HCT116 (cell line): Measurements from ENCODE around the gene GNB2. TPM values are rescaled to one million over a fixed set of nuclear protein-coding genes. Genes with fewer than 3 reads are reported as not detected.

Experiments used
- ATAC-seq: fragments of 200-7000 bp; cut with Tn5 transposase; 2 replicates; pipeline ENCODE4 v1.9.1; 2020; ENCODE audit warnings: mild to moderate bottlenecking, moderate library complexity
- BruUV-seq: library from RNA; stranded (reverse); fragments of 400-500 nt; replicated peaks from 2 replicates; lab custom pipeline; 2021; lab: Mats Ljungman, UMichigan
- CTCF ChIA-PET: fragments of 300-600 bp; sonication (Branson Sonifier 250); formaldehyde crosslinking; loops from one replicate; lab custom pipeline; 2021; ENCODE audit warnings: antibody characterized with exemption; lab: Charles Lee
- POLR2A ChIA-PET: fragments of 300-600, 350-600 bp; sonication (Branson Sonifier 250); formaldehyde crosslinking; loops from one replicate; lab custom pipeline; 2021; ENCODE audit warnings: antibody characterized with exemption; lab: Charles Lee
- RAD21 ChIA-PET, 2 experiments: fragments of 300-600 bp; sonication (Branson Sonifier 250); formaldehyde crosslinking; loops; one replicate each; lab custom pipeline; 2023; ENCODE audit warnings: low total read pairs in 2 of 2; ENCODE audit not compliant: uncharacterized antibody in 2 of 2, unreplicated experiment in 2 of 2, low non-redundant PET in 1 of 2; lab: Charles Lee
- DNase-seq: peaks from one replicate; pipeline ENCODE4 v3.0.0-alpha.2; 2010; ENCODE audit warnings: low read depth, low spot score
- H2AFZ ChIP-seq: fragments of 200-600 bp; shearing (Covaris generic), sonication (generic); 2 replicates; pipeline ENCODE4 v1.6.1; 2017; ENCODE audit warnings: low read depth, mixed run types, mixed read lengths, antibody characterized with exemption, low read length; ENCODE audit not compliant: poor library complexity, severe bottlenecking
- H3K27ac ChIP-seq: 2 replicates; pipeline ENCODE4 v1.5.1; 2012; ENCODE audit warnings: low read depth, low read length
- H3K27me3 ChIP-seq: fragments of 200-600 bp; sonication (generic); 2 replicates; pipeline ENCODE4 v1.6.1; 2016; ENCODE audit warnings: mixed run types, low read length, mixed read lengths; ENCODE audit not compliant: insufficient read depth
- H3K36me3 ChIP-seq, 2 experiments: fragments of 200-500 bp in 1 of 2; fragments of 200-600 bp in 1 of 2; sonication (Bioruptor generic) in 1 of 2; sonication (generic) in 1 of 2; 2 replicates each; pipeline versions ENCODE4 v1.5.1 to v1.6.1; 2014 to 2016; ENCODE audit warnings: low read length in 2 of 2, inconsistent platforms in 1 of 2, mixed read lengths in 1 of 2, mixed run types in 1 of 2; ENCODE audit not compliant: insufficient read depth in 2 of 2, control insufficient read depth in 1 of 2
- H3K4me1 ChIP-seq, 2 experiments: fragments of 200-600 bp in 1 of 2; sonication (generic) in 1 of 2; 2 replicates each; pipeline versions ENCODE4 v1.5.1 to v1.6.1; 2012 to 2017; ENCODE audit warnings: low read length in 2 of 2, inconsistent platforms in 1 of 2, mild to moderate bottlenecking in 1 of 2, mixed read lengths in 1 of 2, mixed run types in 1 of 2, moderate library complexity in 1 of 2; ENCODE audit not compliant: insufficient read depth in 2 of 2, control insufficient read depth in 1 of 2
- H3K4me2 ChIP-seq: fragments of 200-600 bp; sonication (generic); 2 replicates; pipeline ENCODE4 v1.6.1; 2017; ENCODE audit warnings: mixed run types, low read length, mixed read lengths
- H3K4me3 ChIP-seq, 2 experiments: fragments of 200-600 bp in 1 of 2; sonication (generic) in 1 of 2; replicated peaks in 1 of 2; 2 replicates each; pipeline ENCODE4 v1.5.1; 2011 to 2016; ENCODE audit warnings: low read length in 2 of 2, control low read depth in 1 of 2, low read depth in 1 of 2, mild to moderate bottlenecking in 1 of 2, mixed read lengths in 1 of 2, mixed run types in 1 of 2
- H3K79me2 ChIP-seq: fragments of 200-600 bp; sonication (generic); 2 replicates; pipeline ENCODE4 v1.6.1; 2017; ENCODE audit warnings: mild to moderate bottlenecking, mixed run types, low read length, moderate library complexity, mixed read lengths; ENCODE audit not compliant: insufficient read depth
- H3K9ac ChIP-seq: fragments of 200-600 bp; sonication (generic); 2 replicates; pipeline ENCODE4 v1.6.1; 2016; ENCODE audit warnings: low read length, mixed read lengths
- H3K9me2 ChIP-seq: fragments of 200-600 bp; sonication (generic), shearing (Covaris generic); 2 replicates; pipeline ENCODE4 v1.6.1; 2017; ENCODE audit warnings: mixed run types, mild to moderate bottlenecking, moderate library complexity; ENCODE audit not compliant: insufficient read depth
- H3K9me3 ChIP-seq, 2 experiments: fragments of 200-500 bp in 1 of 2; fragments of 200-600 bp in 1 of 2; sonication (Bioruptor generic) in 1 of 2; sonication (generic) in 1 of 2; 2 replicates each; pipeline ENCODE4 v1.6.1; 2014 to 2017; ENCODE audit warnings: low read length in 2 of 2, mixed read lengths in 2 of 2, inconsistent platforms in 1 of 2, low read depth in 1 of 2, mild to moderate bottlenecking in 1 of 2, mixed run types in 1 of 2, moderate library complexity in 1 of 2; ENCODE audit not compliant: control insufficient read depth in 1 of 2, insufficient read depth in 1 of 2
- H4K20me1 ChIP-seq: fragments of 200-600 bp; sonication (generic), shearing (Covaris generic); 2 replicates; pipeline ENCODE4 v1.6.1; 2017; ENCODE audit warnings: mixed run types, mild to moderate bottlenecking, moderate library complexity; ENCODE audit not compliant: insufficient read depth
- CEBPB ChIP-seq: IDR thresholded peaks from 2 replicates; pipeline ENCODE4 v1.6.1; 2012; ENCODE audit warnings: low read depth
- EZH2phosphoT487 ChIP-seq: fragments of 200-600 bp; IDR thresholded peaks from 2 replicates; pipeline ENCODE4 v1.6.1; 2018; ENCODE audit warnings: antibody characterized with exemption, borderline replicate concordance
- FOSL1 ChIP-seq: IDR thresholded peaks from 2 replicates; pipeline ENCODE4 v1.6.1; 2012; ENCODE audit warnings: low read depth
- MAX ChIP-seq: IDR thresholded peaks from 2 replicates; pipeline ENCODE4 v1.6.1; 2012
- RAD21 ChIP-seq: IDR thresholded peaks from 2 replicates; pipeline ENCODE4 v1.6.1; 2012; ENCODE audit warnings: low read depth, mild to moderate bottlenecking
- REST ChIP-seq: IDR thresholded peaks from 2 replicates; pipeline ENCODE4 v1.6.1; 2012; ENCODE audit warnings: low read depth
- SP1 ChIP-seq: IDR thresholded peaks from 2 replicates; pipeline ENCODE4 v1.6.1; 2012; ENCODE audit warnings: low read depth
- YY1 ChIP-seq: IDR thresholded peaks from 2 replicates; pipeline ENCODE4 v1.6.1; 2011; ENCODE audit warnings: low read length, low read depth, moderate library complexity, mild to moderate bottlenecking; ENCODE audit not compliant: insufficient replicate concordance; ENCODE audit errors: extremely low read depth
- ZBTB33 ChIP-seq: IDR thresholded peaks from 2 replicates; pipeline ENCODE4 v1.6.1; 2011; ENCODE audit warnings: mild to moderate bottlenecking, low read length, moderate library complexity; ENCODE audit not compliant: insufficient replicate concordance; ENCODE audit errors: extremely low read depth
- ZNF274 ChIP-seq: fragments of 200-500 bp; sonication (Bioruptor generic); IDR thresholded peaks from 2 replicates; pipeline ENCODE4 v1.6.1; 2014; ENCODE audit warnings: mild to moderate bottlenecking, low read depth, low read length, inconsistent platforms
- intact Hi-C: fragments of 100-400 bp; cut with micrococcal nuclease; formaldehyde crosslinking; loops from 2 replicates; pipeline ENCODE4 v1.10.0; 2022
- total RNA-seq: library from RNA; stranded (reverse); gene quantifications from one replicate; pipeline ENCODE4 v1.2.1, GENCODE V29; 2021; ENCODE audit not compliant: unreplicated experiment
- TF ChIP-seq, protein P1 (sequence below): IDR thresholded peaks from 2 replicates; pipeline ENCODE4 v1.6.1; 2012
- TF ChIP-seq, protein P2 (sequence below), 3 experiments: fragments of 200-600 bp in 1 of 3; sonication (generic) in 1 of 3; IDR thresholded peaks in 2 of 3; conservative IDR thresholded peaks in 1 of 3; 2 replicates each; pipeline ENCODE4 v1.5.1; 2012 to 2017; ENCODE audit warnings: low read depth in 2 of 3, low read length in 2 of 3, antibody characterized with exemption in 1 of 3, borderline replicate concordance in 1 of 3, control low read depth in 1 of 3, mild to moderate bottlenecking in 1 of 3, mixed read lengths in 1 of 3, mixed run types in 1 of 3, moderate library complexity in 1 of 3; ENCODE audit not compliant: insufficient read depth in 1 of 3

The GNB2 gene
- total RNA-seq, 1 experiment from 2014 or later: 246 TPM

- Histone ChIP-seq H4K20me1 (no peaks in the 10 kb centered on the region), H3K9ac (no peak overlapping the region), H3K36me3 (no peaks in the 10 kb centered on the region), H2AFZ (no peak overlapping the region), H3K9me2 (no peaks in the 10 kb centered on the region), H3K79me2 (peaks cover 5% of the 10 kb centered on the region; the same call in 1 of the 2 replicates), H3K4me3 (no peak overlapping the region), H3K27ac (no peak overlapping the region), H3K27me3 (no peaks in the 10 kb centered on the region), H3K9me3 (no peaks in the 10 kb centered on the region), H3K4me2 (no peak overlapping the region), H3K4me1 (peaks cover 6 to 46% of the 10 kb centered on the region in 2 experiments; a peak in 3 of 4 replicates)
- ChIA-PET CTCF (interaction anchor here (0.7 to 2.0 kb wide), 5 partner anchors 9 to 222 kb away, joined by 3 to 7 read pairs (median 4); partner anchors contain the start of gene SLC12A9), RAD21 (interaction anchor here in 1 of 2 experiments (0.6 kb wide), 1 partner anchor 43 kb away, joined by 4 read pairs; no protein-coding TSS in a partner anchor), POLR2A (interaction anchor here (1.8 kb wide), 1 partner anchor 18 kb away, joined by 6 read pairs; the partner anchor contains the start of gene MOSPD3)
- ATAC-seq (no peak), DNase-seq (no peak)
- intact Hi-C loops: loop anchor here (5.0 kb wide), 1 partner anchor 62 kb away; the partner anchor contains the start of gene GIGYF1
- no TSS peak for BruUV-seq
- TF ChIP-seq, protein P1, sequence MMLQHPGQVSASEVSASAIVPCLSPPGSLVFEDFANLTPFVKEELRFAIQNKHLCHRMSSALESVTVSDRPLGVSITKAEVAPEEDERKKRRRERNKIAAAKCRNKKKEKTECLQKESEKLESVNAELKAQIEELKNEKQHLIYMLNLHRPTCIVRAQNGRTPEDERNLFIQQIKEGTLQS: no peak
- TF ChIP-seq YY1 (no peak), CEBPB (no peak), REST (no peak), ZNF274 (no peak), SP1 (no peak), ZBTB33 (no peak), RAD21 (no peak), FOSL1 (no peak), EZH2phosphoT487 (no peak), MAX (no peak)
- TF ChIP-seq, protein P2, sequence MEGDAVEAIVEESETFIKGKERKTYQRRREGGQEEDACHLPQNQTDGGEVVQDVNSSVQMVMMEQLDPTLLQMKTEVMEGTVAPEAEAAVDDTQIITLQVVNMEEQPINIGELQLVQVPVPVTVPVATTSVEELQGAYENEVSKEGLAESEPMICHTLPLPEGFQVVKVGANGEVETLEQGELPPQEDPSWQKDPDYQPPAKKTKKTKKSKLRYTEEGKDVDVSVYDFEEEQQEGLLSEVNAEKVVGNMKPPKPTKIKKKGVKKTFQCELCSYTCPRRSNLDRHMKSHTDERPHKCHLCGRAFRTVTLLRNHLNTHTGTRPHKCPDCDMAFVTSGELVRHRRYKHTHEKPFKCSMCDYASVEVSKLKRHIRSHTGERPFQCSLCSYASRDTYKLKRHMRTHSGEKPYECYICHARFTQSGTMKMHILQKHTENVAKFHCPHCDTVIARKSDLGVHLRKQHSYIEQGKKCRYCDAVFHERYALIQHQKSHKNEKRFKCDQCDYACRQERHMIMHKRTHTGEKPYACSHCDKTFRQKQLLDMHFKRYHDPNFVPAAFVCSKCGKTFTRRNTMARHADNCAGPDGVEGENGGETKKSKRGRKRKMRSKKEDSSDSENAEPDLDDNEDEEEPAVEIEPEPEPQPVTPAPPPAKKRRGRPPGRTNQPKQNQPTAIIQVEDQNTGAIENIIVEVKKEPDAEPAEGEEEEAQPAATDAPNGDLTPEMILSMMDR (IDR thresholded peaks at IDR 0.05 in 2 of 3, conservative IDR thresholded peaks at IDR 0.05 in 1 of 3; ENCODE audit: borderline replicate concordance in 1 of 3, insufficient read depth in 1 of 3, low read depth in 2 of 3, low read length in 2 of 3): no peak
These were observed 43.5 kb upstream of the GNB2 start for GRCh38 chr7:100630066-100630465.
